Adrenal gland (tissue), 12 donors: Measurements from ENCODE around the gene EXOC6B. TPM values are rescaled to one million over a fixed set of nuclear protein-coding genes. Genes with fewer than 3 reads are reported as not detected.
A peak's percentile ranks its signal among the peaks of the same experiment; 100 is the strongest.

Experiments used
- DNase-seq, 7 donors: peaks; one replicate each; pipeline ENCODE4 v3.0.0-alpha.2; 2019 to 2020
- H3K27ac ChIP-seq, 5 donors: fragments of 200-600 bp; sonication (generic) in 4 of 5; 1 replicate in 3 of 5; 2 replicates in 2 of 5; pipeline versions ENCODE4 v1.5.1 to v1.8.0; 2016 to 2020; ENCODE audit warnings: mild to moderate bottlenecking in 1 of 5
- H3K27me3 ChIP-seq: fragments of 200-600 bp; 2 replicates; pipeline ENCODE4 v1.8.0; 2021
- H3K36me3 ChIP-seq, 2 donors: fragments of 200-600 bp; replicated peaks in 1 of 2; 1 replicate in 1 of 2; 2 replicates in 1 of 2; pipeline versions ENCODE4 v1.5.1 to v1.8.0; 2018 to 2022
- H3K4me1 ChIP-seq, 2 donors: fragments of 200-600 bp; replicated peaks in 1 of 2; 1 replicate in 1 of 2; 2 replicates in 1 of 2; pipeline versions ENCODE4 v1.5.1 to v1.8.0; 2018 to 2021
- H3K4me3 ChIP-seq, 4 donors: fragments of 200-600 bp; sonication (generic) in 3 of 4; one replicate each; pipeline ENCODE4 v1.5.1; 2016 to 2018
- H3K9me3 ChIP-seq, 3 donors: fragments of 200-600 bp; sonication (generic) in 1 of 3; replicated peaks in 1 of 3; 1 replicate in 2 of 3; 2 replicates in 1 of 3; pipeline versions ENCODE4 v1.5.1 to v1.8.0; 2016 to 2021
- CTCF ChIP-seq, 6 experiments: fragments of 450-650 bp in 4 of 6; fragments of 200-600 bp in 2 of 6; sonication (generic) in 1 of 6; IDR thresholded peaks; 1 replicate in 5 of 6; 2 replicates in 1 of 6; pipeline versions ENCODE4 v1.5.1 to v1.8.0; 2016 to 2021; ENCODE audit warnings: antibody characterized with exemption in 6 of 6, mild to moderate bottlenecking in 2 of 6, moderate library complexity in 1 of 6
- POLR2A ChIP-seq, 2 donors: fragments of 450-650 bp; IDR thresholded peaks; one replicate each; pipeline ENCODE4 v1.6.1; 2017; ENCODE audit warnings: antibody characterized with exemption in 2 of 2, mild to moderate bottlenecking in 2 of 2, moderate library complexity in 1 of 2
- WGBS, 4 donors: extraction: QIAGEN DNeasy Blood & Tissue Kit in 2 of 4; methylation state at CpG; one replicate each; pipeline versions ENCODE4 v1.1.5 to v1.1.7; 2013 to 2017; 5-methylcytosine and 5-hydroxymethylcytosine counted together
- intact Hi-C, 2 donors: fragments of 100-400 bp; cut with DNase I; formaldehyde crosslinking; loops; one replicate each; pipeline versions ENCODE4 v1.14.1 to v1.15.0; 2022 to 2023
- polyA plus RNA-seq, 3 donors: library from polyadenylated mRNA; stranded (reverse); fragments of 200-250 nt in 2 of 3; fragments of 350-450 nt in 1 of 3; fragmentation: Illumina TruSeq in 1 of 3; extraction: RNeasy Lipid Tissue Mini Kit (QIAGEN cat#74804) in 1 of 3; gene quantifications; one replicate each; pipeline ENCODE4 v1.2.3, GENCODE V29; 2013 to 2014
- total RNA-seq, 9 donors: library from RNA; depleted of rRNA in 4 of 9; stranded (reverse); fragments of >200 nt in 4 of 9; fragments of 120-200 nt in 1 of 9; fragmentation: NEBNext Ultra II Directional in 1 of 9; extraction: Animal tissue kit (Norgen Biotek cat#: 25700) in 1 of 9; gene quantifications; one replicate each; pipeline versions ENCODE4 v1.1.0 to v1.2.4, GENCODE V29; 2013 to 2023
- donor health status: healthy with polysubstance abuse.
- donor health status: Bipolar disorder and iron deficiency.
- donor health status: DM: yes; HTN: yes; CAD: no.
- donor health status: DM: no; HTN: no; CAD: no.
- donor health status: DM: no; HTN: no; CAD: no.
- donor health status: DM: yes; HTN: yes; CAD: no.

The EXOC6B gene
- total and polyA plus RNA-seq, 12 donors, result 6.0 to 92.6 (median 50.6) TPM

- intact Hi-C loops, result no loop called here
- no peak overlapping the region for H3K4me3 ChIP-seq
- DNase-seq, result no peak
- no peak for TF ChIP-seq CTCF (IDR thresholded peaks at IDR 0.05)
- no peak for TF ChIP-seq POLR2A (IDR thresholded peaks at IDR 0.05)
- peaks cover 6 to 33% of the 10 kb centered on the region in 2 donors for H3K4me1 ChIP-seq
- H3K27ac ChIP-seq, result no peak overlapping the region
- H3K36me3 ChIP-seq, result no peaks in the 10 kb centered on the region
- H3K27me3 ChIP-seq, result no peaks in the 10 kb centered on the region
- no peaks in the 10 kb centered on the region for H3K9me3 ChIP-seq
Measured at GRCh38 chr2:72821983-72822382, 3.9 kb downstream of the EXOC6B start.

- no peak for DNase-seq
- Histone ChIP-seq H3K36me3 (no peaks in the 10 kb centered on the region), H3K27ac (no peak overlapping the region), H3K4me1 (peaks cover 6 to 41% of the 10 kb centered on the region in 2 donors), H3K27me3 (no peaks in the 10 kb centered on the region), H3K4me3 (no peak overlapping the region), H3K9me3 (no peaks in the 10 kb centered on the region)
- TF ChIP-seq POLR2A (IDR thresholded peaks at IDR 0.05) (no peak), CTCF (IDR thresholded peaks at IDR 0.05) (no peak)
- intact Hi-C loops, result no loop called here
- WGBS, 4 donors, result 89 to 95% (median 92%) methylated on average over 3 of the region's 3 CpGs
Measured at GRCh38 chr2:72821118-72821517, 4.7 kb downstream of the EXOC6B start.

- Histone ChIP-seq H3K36me3 (no peaks in the 10 kb centered on the region), H3K27me3 (no peaks in the 10 kb centered on the region), H3K9me3 (no peaks in the 10 kb centered on the region), H3K4me1 (peaks cover 6 to 43% of the 10 kb centered on the region in 2 donors), H3K27ac (no peak overlapping the region), H3K4me3 (no peak overlapping the region)
- DNase-seq, result no peak
- intact Hi-C loops, result no loop called here
- TF ChIP-seq CTCF (IDR thresholded peaks at IDR 0.05) (no peak), POLR2A (IDR thresholded peaks at IDR 0.05) (no peak)
Measured at GRCh38 chr2:72819501-72819900, 6.3 kb downstream of the EXOC6B start.

- H3K36me3 ChIP-seq, result no peaks in the 10 kb centered on the region
Measured at GRCh38 chr2:72815655-72816278, 10.1 kb downstream of the EXOC6B start.

More at GRCh38 chr2:72815655-72816278, 10.1 kb downstream of the EXOC6B start:
- Histone ChIP-seq H3K27me3 (no peaks in the 10 kb centered on the region), H3K4me1 (peaks cover 0 to 37% of the 10 kb centered on the region in 2 donors), H3K27ac (peak overlapping the region in 4 of 5 donors; percentile 11 to 31 (median 19)), H3K4me3 (no peak overlapping the region), H3K9me3 (no peaks in the 10 kb centered on the region)
- intact Hi-C loops, result no loop called here
- TF ChIP-seq CTCF (IDR thresholded peaks at IDR 0.05) (peak in 5 of 6 experiments; percentile 11 to 55 (median 33)), POLR2A (IDR thresholded peaks at IDR 0.05) (no peak)
- WGBS, 4 donors, result 70 to 78% (median 76%) methylated on average over 13 of the region's 13 CpGs
- peak in 6 of 7 donors; percentile 56 to 80 (median 75) for DNase-seq
